GM21576 (cell line): Measurements from ENCODE around the gene HPCAL4.

Experiments used
- ATAC-seq: cut with Tn5 transposase; IDR thresholded peaks from one replicate; pipeline ENCODE4 v1.9.1; 2021; ENCODE audit warnings: mild to moderate bottlenecking, moderate library complexity; ENCODE audit not compliant: unreplicated experiment

HPCAL4 gene

DNA sequence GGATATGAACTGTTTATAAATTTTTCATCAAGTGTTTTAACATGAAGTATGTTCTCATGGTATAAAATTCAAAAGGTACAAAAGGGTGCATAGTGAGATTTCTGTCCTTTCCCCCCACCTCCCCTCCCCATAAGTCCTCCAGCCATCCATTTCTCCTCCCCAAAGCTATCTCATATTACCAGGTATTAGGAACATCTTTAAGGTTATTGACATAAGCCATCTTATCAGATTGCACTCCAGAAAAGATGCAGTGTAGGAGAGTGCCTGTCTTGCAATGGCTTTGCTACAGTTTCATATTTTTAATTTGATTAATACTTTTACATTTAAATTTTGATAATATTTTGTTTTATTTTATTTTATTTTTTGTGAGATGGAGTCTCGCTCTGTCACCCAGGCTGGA lies 13.5 kb upstream of the HPCAL4 start:
- no peak for ATAC-seq

DNA sequence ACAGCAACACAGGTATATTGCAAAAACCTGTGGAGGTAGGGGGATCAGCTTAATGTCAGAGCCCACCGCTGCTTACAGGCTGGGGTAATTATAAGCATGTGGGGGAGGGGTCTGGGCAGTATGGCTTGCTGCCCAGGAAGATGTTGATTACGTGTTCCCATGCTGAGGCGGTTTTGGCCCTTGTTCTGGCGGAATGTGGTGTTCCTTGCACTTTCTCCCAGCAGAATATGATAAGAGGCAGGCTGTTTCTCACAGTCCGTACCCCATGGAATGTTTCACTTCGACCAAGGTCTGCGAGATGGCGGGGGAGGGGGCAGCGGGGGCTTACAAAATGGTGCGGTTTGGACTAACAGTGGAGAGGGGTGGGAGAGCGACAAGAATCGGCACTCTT lies 9.8 kb upstream of the HPCAL4 start:
- no peak for ATAC-seq

DNA sequence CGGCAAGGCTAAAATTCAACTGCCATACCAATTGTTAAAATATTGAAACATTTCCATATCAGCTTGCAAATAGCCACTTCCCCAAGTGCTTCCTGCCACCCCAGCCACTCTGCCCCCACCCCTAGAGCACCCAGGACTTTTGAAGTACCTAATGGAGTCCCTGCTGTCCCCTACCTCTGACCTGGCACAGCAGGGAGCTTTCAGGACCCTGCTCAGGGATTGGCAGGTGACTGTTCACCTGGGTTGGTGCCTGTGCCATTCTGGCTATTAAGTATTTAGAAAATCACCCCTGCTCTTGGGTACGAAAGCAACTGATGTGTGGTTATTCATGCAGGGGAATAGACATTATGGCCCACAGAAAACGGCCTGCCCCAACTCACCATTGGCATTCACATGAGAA lies 9.1 kb upstream of the HPCAL4 start:
- ATAC-seq = no peak

DNA sequence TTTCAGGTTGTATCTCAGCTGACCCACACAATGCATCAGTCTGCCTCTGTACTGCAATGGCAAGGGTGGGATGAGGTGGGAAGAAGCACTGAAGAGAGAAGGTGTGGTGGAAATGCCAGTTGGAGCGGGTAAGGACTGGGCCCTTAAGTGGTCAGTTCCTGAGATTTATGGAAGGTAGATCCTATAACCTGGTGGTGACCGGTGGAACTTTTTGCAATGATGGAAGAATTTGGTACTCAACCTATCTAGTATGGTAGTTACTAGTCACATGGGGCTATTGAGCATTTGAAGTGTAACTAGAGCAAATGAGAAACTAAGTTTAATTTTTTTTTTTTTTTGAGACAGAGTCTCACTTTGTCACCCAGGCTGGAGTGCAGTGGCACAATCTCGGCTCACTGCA lies 8.2 kb upstream of the HPCAL4 start:
- no peak for ATAC-seq

DNA sequence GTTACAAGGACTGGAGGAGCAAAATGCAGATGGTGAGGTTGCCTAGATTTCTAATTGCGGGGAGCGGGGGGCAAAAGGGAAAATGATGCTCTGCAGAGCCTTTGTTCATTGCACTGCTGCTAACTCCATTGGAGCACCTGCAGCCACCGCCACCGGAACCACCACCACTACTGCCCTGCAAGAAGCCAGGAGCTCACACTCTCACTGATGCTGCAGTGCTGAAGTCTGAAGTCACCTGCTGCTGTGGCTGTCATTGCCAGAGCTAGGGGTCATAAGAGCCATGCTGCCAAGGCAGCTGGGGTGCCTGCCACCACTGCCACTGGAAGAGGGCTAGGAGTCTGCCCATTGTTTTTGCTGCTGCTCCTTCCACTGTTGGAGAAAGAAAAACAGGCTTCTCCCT lies 7.3 kb upstream of the HPCAL4 start:
- ATAC-seq = no peak

DNA sequence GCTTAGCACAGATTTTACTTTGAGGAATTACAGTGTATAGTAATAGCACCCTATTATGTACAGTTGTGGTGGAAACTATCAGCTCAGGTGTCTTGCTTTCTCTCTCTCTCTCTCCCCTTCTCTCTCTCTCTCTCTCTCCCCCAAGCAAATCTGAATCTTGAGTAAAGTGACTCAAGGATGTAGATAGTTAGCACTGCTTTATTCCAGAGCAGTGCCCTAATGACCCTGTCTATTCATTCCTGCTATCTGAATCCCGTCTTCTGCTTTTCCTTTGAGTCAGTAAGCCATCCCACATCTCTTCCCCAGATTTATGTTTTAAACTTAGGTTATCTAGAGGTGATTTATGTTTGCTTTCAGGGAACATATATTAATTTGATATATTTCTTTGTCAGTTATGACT lies 5.2 kb upstream of the HPCAL4 start:
- ATAC-seq = no peak

DNA sequence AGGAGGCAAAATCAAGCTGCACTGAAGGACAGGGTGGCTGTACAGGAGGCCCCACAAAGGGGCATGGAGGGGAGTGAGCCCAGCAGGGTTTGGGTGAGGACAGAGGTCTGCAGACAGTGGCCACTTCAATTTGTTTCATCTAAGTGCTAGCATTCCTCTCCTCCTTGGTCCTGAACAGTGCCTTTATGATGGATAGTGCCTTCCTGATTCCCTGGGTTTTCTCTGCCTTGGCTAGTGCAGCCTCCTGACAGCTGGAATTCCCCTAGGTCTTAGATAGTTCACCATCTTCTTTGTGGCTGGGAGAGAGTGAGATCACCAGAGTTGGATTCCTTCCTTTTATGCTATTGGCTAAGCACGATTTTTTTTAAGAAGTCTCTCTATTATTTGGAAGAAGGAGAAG lies 3.8 kb upstream of the HPCAL4 start:
- no peak for ATAC-seq

DNA sequence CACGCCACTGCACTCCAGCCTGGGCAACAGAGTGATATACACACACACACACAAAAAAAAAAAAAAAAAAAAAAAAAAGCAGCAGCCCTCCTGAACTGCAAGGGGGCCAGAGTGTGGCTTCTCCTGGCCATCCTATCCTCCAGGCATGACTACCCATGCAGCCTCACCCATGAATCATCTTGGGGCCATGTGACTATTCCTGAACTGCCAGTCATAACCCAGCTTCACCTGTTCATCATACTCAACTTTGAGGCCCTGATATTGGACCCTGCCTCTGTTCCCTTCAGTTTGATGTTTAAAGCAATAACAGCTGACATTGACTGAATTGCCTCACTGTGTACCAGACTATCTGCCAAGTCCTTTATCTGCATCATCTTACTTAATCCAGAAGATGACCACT lies 2.8 kb upstream of the HPCAL4 start:
- ATAC-seq = no peak

DNA sequence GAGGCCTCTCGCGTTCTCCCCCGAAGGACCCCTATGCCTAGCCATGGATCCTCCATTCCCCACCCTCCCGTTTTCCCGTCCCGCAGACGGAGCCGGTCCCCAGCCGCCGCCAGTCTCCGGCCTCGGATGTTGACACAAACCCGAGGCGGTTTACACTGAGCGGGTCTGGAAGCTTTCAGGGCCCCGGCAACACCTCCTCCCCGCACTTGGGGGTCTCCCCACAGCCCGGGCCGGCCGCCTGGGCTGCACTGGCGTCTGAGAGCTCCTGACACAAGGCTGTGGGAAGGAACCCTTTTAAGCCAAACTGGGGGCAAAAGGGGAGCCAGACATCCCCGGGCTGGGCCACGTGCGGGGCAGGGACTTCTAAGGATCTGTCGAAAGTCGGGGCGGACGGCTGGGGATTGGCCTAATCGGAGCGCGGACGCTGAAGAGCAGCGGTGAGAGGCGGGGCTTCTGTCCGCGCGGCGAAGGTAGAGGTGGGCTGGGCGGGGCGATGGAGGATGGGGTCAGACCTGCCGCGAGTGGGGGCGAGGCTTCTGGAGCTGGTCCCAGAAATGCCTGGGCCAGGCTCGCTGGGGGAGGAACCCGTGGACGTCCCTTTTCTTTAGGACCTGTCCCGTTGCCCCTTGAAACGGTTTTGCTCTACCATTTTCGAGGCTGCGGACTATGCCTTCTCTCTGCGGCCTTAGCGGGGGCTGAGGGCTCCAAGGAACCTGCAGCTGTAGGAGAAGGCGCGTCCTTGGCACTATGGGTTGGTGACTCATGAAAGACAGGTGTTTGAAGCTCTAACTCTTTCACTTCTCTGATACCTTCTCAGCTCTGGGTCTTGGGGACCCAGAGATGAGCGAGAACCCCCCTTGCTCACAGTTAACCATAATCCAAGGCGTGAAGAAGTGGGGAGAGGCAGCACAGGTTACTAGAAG lies 1.2 kb upstream of the HPCAL4 start:
- ATAC-seq = no peak

DNA sequence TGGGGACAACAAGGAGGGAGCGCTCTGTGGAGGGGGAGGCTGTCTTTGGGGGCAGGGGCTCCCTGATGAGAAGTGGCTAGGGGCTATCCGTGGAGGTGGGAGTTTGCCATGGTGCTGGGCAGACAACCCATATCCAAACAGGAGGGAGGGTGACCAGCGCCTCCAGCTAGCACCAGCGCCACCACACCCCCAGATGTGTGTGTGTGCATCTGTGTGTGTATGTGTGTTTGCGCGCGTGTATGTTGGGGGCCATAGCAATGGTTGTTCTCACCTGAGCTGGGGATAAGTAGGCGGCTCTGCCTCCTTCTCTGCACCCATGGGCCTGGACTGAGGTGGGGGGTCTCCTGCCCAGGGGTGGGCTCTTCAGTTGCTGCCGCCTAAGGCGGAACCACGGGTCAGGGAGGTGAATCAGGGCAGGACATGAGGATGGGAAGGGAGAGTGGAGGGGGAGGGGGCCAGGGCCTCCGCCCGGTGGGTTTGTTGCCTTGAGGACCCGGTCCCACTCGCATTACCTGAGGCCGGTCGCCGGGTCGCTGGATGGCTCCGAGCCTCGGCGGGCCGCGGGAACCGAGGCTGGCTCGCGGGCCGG lies 345 bp downstream of the HPCAL4 start:
- ATAC-seq = no peak

DNA sequence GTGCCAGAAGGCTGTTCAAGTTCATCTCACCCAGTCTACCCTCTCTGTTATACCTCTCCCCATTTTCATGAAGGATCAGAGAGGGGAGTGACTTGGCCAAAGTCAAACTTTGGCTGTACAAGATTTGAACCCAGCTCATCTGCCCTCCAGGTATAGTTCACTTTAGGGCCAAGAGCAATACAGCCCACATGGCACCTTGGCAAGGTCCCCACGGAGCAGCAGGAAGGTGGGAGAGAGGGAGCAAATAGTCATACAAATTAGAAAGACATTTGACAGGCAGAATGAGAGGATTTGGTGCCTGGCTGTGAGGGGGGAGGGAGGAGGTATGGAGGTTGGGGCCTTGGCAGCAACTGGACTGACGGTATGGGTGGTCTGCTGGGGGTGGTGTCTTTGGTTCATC lies 1.0 kb downstream of the HPCAL4 start:
- ATAC-seq = no peak

DNA sequence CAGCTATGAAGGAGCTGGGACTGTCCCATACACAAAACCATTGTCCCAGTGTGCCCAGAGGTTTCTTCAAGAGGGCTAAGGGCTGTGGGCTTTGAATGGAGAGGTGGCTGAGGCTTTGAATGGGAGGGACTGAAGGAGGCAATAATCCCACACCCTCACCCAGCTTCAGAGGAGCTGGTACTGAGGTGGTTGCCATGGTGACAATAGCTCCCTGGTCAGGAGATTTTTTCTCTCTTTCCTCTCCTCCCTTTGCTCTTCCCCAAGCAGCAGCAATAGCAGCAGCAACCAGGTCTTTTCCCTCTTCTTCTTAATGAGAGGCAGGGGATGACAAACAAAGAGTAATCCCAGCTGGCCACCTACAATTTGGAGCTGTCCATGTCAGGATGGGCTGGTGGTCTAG lies 1.6 kb downstream of the HPCAL4 start:
- ATAC-seq = no peak

DNA sequence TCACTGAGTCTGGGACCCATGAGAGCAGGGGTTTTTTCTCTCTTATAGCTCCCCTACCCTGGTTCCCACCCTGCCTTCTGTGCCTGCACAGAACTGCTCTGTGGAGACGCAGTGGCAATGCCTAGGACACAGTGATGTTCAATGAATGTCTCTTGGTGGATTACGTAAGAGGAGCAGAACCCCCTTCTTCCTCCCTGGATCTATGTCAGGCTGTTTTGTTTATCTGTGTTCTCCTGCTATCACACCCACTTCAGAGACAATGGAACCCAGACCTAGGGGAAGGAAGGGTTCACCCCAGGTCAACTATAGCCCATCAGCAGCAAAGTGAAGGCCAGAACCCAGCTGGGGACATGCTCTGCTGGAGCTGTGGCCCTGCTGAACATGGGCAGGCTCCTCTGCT lies 2.0 kb downstream of the HPCAL4 start:
- ATAC-seq = no peak

DNA sequence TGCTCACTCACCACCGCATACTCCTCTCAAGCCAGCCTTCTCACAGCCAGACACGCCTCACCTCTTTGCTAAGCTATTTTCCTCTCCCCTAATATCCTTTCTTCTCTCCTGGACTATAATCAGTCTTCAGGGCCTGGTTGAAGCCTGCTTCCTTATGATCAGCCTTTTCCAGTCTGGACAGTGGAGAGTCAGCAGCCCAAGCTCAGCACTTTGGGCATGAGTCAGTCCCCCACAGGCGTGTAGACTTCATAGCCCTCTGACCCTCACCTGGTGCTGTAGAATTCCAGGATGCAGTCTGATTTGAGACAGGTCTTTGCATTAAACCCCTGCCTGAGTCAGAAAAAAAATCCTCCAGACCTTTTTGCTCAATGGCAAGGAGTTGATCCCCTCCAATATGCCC lies 2.5 kb downstream of the HPCAL4 start:
- no peak for ATAC-seq

DNA sequence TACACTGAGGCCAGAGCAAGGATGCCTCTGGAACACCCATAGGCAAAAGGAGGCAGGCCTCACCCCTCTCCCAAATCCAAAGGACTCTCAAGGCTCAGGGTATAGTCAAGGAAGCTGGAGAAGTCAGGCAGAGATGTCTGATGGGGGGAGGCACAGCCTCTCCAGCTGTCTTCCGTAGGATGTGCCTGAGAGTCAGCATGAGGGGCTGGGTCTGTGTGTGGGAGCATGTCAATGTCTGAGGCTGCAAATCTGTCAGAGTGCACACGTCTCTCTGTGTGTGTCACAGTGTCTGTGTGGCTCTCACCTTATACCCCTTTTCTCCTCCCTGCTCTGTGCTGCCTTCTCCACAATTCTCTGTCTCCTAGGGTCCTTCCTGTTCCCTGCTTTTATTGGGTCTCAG lies 4.0 kb downstream of the HPCAL4 start:
- no peak for ATAC-seq

DNA sequence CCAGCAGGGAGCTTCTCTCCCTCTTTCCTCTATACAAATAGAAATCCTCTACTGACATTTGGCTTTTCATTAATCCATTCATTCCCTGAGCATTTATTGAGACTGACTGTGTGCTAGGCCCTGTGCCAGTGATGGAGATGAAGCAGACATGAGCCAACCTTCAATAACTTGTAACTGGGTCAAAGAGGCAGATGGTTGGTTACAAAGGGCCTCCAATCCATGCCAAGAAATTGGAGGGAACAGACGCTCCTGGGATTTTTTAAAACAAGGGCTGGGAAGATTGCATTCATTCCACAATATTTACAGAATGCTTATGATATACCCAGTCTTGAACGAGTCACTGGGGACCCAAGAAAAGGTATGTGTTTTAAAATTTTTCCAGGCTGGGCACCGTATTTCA lies 6.2 kb downstream of the HPCAL4 start:
- no peak for ATAC-seq

DNA sequence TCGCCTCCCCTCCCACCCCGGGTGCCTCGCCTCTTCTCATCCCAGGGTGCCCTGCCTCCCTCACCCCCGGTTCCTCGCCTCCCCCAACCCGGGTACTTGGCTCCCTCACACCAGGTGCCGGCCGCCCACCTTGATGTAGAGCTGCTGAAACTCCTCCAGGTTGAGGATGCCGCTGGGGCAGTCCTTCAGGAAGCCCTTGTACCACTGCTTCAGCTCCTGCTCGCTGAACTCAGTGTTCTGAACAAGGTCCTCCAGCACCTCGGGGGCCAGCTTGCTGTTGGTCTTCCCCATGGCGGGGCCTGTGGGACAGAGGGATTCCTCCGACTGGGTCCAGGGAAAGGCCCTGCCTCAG lies 6.9 kb downstream of the HPCAL4 start:
- no peak for ATAC-seq

DNA sequence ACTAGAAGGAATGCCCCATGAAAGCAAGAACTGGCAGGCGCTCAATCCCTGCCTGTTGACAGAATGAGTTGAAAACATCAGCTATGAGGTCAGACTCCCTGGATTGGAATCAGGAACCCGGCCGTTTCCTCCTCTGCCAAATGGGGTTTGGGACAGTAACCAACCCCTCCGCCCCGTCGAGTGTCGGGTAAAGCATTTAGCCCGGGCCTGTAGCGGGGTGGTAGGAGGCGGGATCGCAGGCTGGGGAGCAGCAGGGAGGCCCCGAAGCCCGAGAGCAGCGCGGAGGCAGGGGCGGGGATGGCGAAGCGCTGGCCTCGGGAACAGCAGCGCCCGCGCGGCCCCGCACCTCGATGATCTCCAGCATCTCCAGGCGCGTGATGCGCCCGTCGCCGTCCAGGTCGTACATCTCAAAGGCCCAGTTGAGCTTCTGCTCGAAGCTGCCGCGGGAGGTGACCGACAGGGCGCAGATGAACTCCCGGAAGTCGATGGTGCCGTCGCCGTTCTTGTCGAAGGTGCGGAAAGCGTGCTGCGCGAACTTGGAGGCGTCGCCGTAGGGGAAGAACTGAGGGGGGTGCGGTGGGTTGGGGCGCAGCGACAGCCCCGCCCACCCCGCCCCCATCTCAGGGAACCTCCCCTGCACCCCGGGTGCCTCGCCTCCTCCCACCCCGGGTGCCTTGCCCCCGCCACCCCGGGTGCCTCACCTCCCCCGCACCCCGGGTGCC lies 7.5 kb downstream of the HPCAL4 start:
- no peak for ATAC-seq

DNA sequence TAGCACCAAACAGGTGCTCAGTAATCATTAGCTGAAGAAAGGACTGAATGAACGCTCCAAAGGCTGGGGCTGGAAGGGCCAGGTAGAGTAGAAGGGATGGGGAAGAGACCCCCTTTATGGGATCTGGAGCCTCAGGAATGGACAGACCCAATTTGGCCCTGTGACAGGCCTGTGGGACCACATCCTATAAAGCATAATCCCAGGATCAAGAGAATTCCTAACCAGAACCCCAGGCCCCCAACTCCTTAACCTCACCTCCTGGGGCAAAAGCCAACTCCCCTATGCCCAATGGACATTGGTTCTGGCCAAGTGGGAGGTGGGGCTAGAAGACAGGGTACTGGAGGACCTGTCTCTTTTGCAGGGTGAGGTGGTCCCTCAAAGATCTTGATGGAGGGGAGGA lies 9.2 kb downstream of the HPCAL4 start:
- ATAC-seq = no peak

DNA sequence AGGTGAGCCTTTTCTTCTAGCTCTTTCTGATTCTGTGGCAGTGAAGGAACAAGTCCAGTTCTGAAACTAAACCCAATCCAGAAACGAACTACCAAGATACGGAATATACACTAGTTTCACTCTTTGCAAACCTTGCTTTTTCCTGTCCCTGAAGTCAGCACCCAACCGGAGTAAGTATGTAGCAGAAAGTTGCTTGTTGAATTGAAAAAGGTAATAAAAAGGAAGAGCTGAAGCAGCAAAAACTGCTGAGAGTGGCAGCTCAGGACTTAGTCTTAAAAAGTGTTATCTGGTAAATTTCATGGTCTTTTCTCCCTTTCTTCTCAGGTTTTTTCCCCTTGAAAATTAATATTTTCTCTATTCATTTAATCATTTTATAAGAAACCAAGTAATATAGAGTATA lies 9.9 kb downstream of the HPCAL4 start:
- ATAC-seq = no peak

DNA sequence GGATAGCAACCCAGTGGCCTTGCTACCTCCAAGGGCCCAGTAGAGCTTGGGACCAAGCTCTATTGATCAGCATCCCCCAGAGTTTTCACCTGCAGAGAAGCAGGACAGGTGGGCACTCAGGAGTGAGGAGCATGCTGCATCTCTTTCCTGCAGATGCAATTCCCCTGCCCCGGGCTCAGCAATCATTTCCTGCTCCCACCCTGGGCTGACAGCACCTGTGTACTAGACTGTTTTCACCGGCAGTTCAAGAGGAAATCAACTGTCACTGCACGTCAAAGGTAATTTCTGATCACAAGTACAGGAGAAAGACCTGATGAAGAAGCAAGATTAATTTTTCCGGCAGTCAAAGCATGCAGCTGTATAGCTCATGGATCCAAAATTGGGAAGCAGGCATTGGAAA lies 10.5 kb downstream of the HPCAL4 start:
- ATAC-seq = no peak

DNA sequence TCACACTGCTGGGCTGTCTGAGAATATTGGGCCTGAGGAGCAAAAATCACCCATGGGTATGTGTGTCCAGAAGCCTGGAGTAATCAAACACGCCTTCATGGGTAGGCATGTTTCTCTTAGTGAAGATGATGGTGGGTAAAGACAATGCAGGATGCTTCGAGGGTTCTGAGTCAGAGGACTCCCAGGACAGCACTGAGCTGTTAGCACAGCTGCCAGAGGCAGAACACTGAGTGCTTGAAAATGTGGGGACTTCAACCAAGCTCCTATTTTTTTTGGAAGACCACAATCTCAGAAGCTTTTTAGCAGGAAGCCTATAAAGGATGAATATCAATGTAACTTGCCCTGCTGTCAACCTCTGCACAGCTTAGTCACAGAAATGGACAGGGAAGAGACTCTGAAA lies 11.4 kb downstream of the HPCAL4 start:
- ATAC-seq = no peak
